ENCODE measurements around the gene DUSP6. TPM values are rescaled to one million over a fixed set of nuclear protein-coding genes. Genes with fewer than 3 reads are reported as not detected.
"Not testable (repeated sequence)": the region's sequence is repeated elsewhere in the genome, so short reads cannot be mapped to it uniquely, and the experiment has no call there.

The DUSP6 gene
- total RNA-seq, 1 donor from 2014 or later: 43.0 TPM

DNA sequence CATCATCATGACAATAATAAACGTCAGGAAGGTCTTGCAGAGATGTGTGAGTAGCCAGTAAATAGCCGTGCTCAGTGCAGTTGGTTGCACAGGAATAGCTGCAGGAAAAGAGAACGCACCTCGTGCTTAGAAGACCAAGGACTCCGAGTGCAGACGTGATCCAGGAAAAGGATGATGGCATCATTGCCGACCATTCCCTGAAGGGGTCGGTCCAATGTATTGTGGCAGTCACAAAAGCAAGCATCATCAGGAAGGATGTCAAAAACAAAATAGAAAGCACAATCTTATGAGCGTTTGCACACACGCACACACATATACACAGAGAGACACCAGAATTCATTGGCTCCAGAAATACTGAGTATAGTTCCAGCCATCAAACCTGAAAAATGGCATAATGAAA, 12.8 kb downstream of the DUSP6 start:
- TF ChIP-seq, protein P1, sequence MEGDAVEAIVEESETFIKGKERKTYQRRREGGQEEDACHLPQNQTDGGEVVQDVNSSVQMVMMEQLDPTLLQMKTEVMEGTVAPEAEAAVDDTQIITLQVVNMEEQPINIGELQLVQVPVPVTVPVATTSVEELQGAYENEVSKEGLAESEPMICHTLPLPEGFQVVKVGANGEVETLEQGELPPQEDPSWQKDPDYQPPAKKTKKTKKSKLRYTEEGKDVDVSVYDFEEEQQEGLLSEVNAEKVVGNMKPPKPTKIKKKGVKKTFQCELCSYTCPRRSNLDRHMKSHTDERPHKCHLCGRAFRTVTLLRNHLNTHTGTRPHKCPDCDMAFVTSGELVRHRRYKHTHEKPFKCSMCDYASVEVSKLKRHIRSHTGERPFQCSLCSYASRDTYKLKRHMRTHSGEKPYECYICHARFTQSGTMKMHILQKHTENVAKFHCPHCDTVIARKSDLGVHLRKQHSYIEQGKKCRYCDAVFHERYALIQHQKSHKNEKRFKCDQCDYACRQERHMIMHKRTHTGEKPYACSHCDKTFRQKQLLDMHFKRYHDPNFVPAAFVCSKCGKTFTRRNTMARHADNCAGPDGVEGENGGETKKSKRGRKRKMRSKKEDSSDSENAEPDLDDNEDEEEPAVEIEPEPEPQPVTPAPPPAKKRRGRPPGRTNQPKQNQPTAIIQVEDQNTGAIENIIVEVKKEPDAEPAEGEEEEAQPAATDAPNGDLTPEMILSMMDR (conservative IDR thresholded peaks at IDR 0.05): no peak
- Mint-ChIP-seq H3K4me1 (ENCODE audit: unreplicated experiment) (peaks cover 26% of the 10 kb centered on the region), H3K36me3 (no peaks in the 10 kb centered on the region), H3K4me3 (no peak overlapping the region), H3K27me3 (peaks cover 1% of the 10 kb centered on the region), H3K9me3 (peaks cover 4% of the 10 kb centered on the region), H3K27ac (no peak overlapping the region)
- no peak for DNase-seq (ENCODE audit: extremely low spot score, unreplicated experiment)

- not testable (repeated sequence) for H3K4me3 Mint-ChIP-seq; H3K36me3 Mint-ChIP-seq; H3K27ac Mint-ChIP-seq; H3K27me3 Mint-ChIP-seq; H3K9me3 Mint-ChIP-seq; DNase-seq (ENCODE audit: extremely low spot score, unreplicated experiment)
- H3K4me1 Mint-ChIP-seq (ENCODE audit: unreplicated experiment): peaks cover 20% of the 10 kb centered on the region
Observed at GRCh38 chr12:89337136-89337535, 15.2 kb downstream of the DUSP6 start.

DNA sequence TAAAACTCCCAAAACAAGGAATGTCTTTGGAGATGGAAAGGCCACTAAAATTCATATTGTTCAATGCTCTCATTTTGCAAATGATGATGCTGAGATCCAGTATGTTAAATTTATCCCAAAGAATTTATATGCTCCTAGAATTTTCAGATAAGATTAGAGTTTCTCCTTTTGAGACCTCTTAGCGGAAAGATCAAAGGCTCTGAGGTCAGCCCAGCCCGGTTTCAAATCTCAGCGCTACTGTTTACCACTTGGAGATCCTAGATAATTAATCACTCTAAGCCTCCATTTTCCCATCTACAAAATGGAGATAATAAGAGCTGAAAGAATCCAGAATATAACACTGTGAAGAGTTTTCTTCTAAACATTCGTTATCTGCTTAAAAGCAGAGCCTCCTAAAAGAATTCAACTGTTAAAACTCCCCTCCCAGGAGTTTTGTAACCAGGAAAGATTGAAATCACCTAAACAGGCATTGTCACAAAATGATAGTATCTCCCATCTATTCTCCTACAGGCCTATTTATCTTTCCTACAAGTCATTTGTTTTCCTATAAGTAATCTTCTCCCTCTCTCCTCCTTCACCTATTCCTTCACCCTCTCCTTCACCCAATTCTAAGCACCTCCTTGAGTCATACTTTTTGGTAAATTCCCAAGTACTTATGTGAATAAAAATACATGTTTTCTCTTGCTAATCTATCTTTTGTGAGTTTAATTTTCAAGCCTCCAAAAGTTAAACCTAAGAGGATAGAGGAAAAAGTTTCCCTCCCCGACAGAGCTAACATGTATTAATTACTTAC, 16.7 kb downstream of the DUSP6 start:
- no peaks in the 10 kb centered on the region for H3K36me3 Mint-ChIP-seq
- no peak overlapping the region for H3K4me3 Mint-ChIP-seq
- TF ChIP-seq, protein P1 (conservative IDR thresholded peaks at IDR 0.05): no peak
- H3K27me3 Mint-ChIP-seq: no peaks in the 10 kb centered on the region
- H3K27ac Mint-ChIP-seq: no peak overlapping the region
- DNase-seq (ENCODE audit: extremely low spot score, unreplicated experiment): no peak
- H3K4me1 Mint-ChIP-seq (ENCODE audit: unreplicated experiment): peaks cover 20% of the 10 kb centered on the region
- peaks cover 9% of the 10 kb centered on the region for H3K9me3 Mint-ChIP-seq

- Mint-ChIP-seq H3K27me3 (no peaks in the 10 kb centered on the region), H3K36me3 (no peaks in the 10 kb centered on the region), H3K9me3 (peaks cover 12% of the 10 kb centered on the region), H3K4me1 (ENCODE audit: unreplicated experiment) (peaks cover 20% of the 10 kb centered on the region), H3K27ac (no peak overlapping the region), H3K4me3 (no peak overlapping the region)
- TF ChIP-seq, protein P1 (conservative IDR thresholded peaks at IDR 0.05): no peak
- DNase-seq (ENCODE audit: extremely low spot score, unreplicated experiment): no peak
Observed at GRCh38 chr12:89334548-89335169, 17.6 kb downstream of the DUSP6 start.

DNA sequence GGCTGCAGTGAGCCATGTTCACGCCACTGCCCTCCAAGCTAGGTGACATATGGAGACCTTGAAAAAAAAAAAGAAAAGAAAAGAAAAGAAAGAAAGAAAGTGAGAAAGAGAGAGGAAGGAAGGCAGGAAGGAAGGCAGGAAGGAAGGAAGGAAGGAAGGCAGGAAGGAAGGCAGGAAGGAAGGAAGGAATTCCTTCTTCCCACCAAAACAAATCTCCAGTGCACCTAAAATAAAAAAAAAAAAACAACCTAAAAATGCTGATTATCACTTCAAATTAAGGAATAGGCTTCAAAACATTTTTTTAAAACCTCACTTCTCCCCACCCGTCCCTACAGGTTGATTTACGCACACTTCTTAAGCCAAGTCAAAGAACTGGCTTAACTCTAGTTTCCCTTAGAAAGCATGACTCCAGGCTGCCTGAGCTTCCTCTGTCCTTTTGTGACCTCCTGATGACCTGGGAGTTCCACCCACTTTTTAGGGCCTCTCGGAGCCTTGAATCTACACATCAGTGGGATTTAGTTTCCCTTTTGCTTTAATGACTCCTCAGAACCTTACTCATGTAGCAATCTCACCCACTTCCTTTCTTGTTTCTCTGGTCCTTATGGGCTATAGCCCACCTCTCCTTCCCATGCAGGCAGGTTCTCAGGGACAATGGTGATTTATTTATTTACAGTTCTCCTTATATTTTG, 18.6 kb downstream of the DUSP6 start:
- Mint-ChIP-seq H3K4me1 (ENCODE audit: unreplicated experiment) (peaks cover 23% of the 10 kb centered on the region), H3K27ac (no peak overlapping the region)

More for the DNA sequence above, 18.6 kb downstream of the DUSP6 start:
- Mint-ChIP-seq H3K4me3 (peak overlapping the region; percentile 55), H3K9me3 (peaks cover 12% of the 10 kb centered on the region), H3K27me3 (no peaks in the 10 kb centered on the region), H3K36me3 (no peaks in the 10 kb centered on the region)
- TF ChIP-seq, protein P1 (conservative IDR thresholded peaks at IDR 0.05): no peak
- no peak for DNase-seq (ENCODE audit: extremely low spot score, unreplicated experiment)
